ENCODE results near the gene ADM. TPM values are rescaled to one million over a fixed set of nuclear protein-coding genes. Genes with fewer than 3 reads are reported as not detected.

ADM gene
- total RNA-seq, 1 donor from 2014 or later: 14.2 TPM

- intact Hi-C loops (cut with micrococcal nuclease): no loop called here
- no peaks in the 10 kb centered on the region for H3K36me3 ChIP-seq
- H3K4me1 ChIP-seq: peaks cover 22% of the 10 kb centered on the region
- H3K27me3 ChIP-seq (ENCODE audit: low read depth): no peaks in the 10 kb centered on the region
- no peak overlapping the region for H3K27ac ChIP-seq (replicated peaks)
- no peak for DNase-seq
- H3K9me3 ChIP-seq (replicated peaks): no peaks in the 10 kb centered on the region
- no peak for TF ChIP-seq CTCF (IDR thresholded peaks at IDR 0.05; ENCODE audit: borderline replicate concordance)
- no peak overlapping the region for H3K4me3 ChIP-seq
Observed at GRCh38 chr11:10274726-10275125, 30.1 kb upstream of the ADM start.

GRCh38 chr11:10275714-10276113 is 29.2 kb upstream of the ADM start:
- H3K9me3 ChIP-seq (replicated peaks): no peaks in the 10 kb centered on the region
- intact Hi-C loops (cut with micrococcal nuclease): no loop called here
- no peak for DNase-seq

GRCh38 chr11:10282117-10282516 is 22.8 kb upstream of the ADM start:
- TF ChIP-seq CTCF (IDR thresholded peaks at IDR 0.05; ENCODE audit: borderline replicate concordance): no peak
- DNase-seq: no peak
- H3K36me3 ChIP-seq: no peaks in the 10 kb centered on the region
- intact Hi-C loops (cut with micrococcal nuclease): no loop called here
- H3K4me3 ChIP-seq: no peak overlapping the region
- H3K4me1 ChIP-seq: peaks cover 8% of the 10 kb centered on the region
- H3K9me3 ChIP-seq (replicated peaks): no peaks in the 10 kb centered on the region
- H3K27me3 ChIP-seq (ENCODE audit: low read depth): no peaks in the 10 kb centered on the region
- H3K27ac ChIP-seq (replicated peaks): no peak overlapping the region

More at GRCh38 chr11:10275714-10276113, 29.2 kb upstream of the ADM start:
- Histone ChIP-seq H3K4me1 (peaks cover 22% of the 10 kb centered on the region), H3K36me3 (no peaks in the 10 kb centered on the region), H3K27me3 (ENCODE audit: low read depth) (no peaks in the 10 kb centered on the region), H3K4me3 (no peak overlapping the region), H3K27ac (replicated peaks) (no peak overlapping the region)
- no peak for TF ChIP-seq CTCF (IDR thresholded peaks at IDR 0.05; ENCODE audit: borderline replicate concordance)

GRCh38 chr11:10283991-10284390 is 20.9 kb upstream of the ADM start:
- Histone ChIP-seq H3K4me1 (peaks cover 12% of the 10 kb centered on the region), H3K27ac (replicated peaks) (no peak overlapping the region), H3K27me3 (ENCODE audit: low read depth) (no peaks in the 10 kb centered on the region), H3K36me3 (no peaks in the 10 kb centered on the region), H3K9me3 (replicated peaks) (no peaks in the 10 kb centered on the region), H3K4me3 (no peak overlapping the region)
- intact Hi-C loops (cut with micrococcal nuclease): no loop called here
- TF ChIP-seq CTCF (IDR thresholded peaks at IDR 0.05; ENCODE audit: borderline replicate concordance): no peak
- no peak for DNase-seq

- DNase-seq: no peak
- Histone ChIP-seq H3K36me3 (no peaks in the 10 kb centered on the region), H3K4me1 (peaks cover 21% of the 10 kb centered on the region), H3K4me3 (no peak overlapping the region), H3K27ac (replicated peaks) (no peak overlapping the region), H3K27me3 (ENCODE audit: low read depth) (no peaks in the 10 kb centered on the region), H3K9me3 (replicated peaks) (no peaks in the 10 kb centered on the region)
- no peak for TF ChIP-seq CTCF (IDR thresholded peaks at IDR 0.05; ENCODE audit: borderline replicate concordance)
- intact Hi-C loops (cut with micrococcal nuclease): no loop called here
Observed at GRCh38 chr11:10285148-10285802, 19.6 kb upstream of the ADM start.

Data from left ventricle myocardium inferior (tissue), 1 donor.